Activated T-cell treated with anti-CD3 and anti-CD28 coated beads, Interleukin-2, amount 50 U/mL, for 24 hours (primary cell): Measurements from ENCODE around the gene TRIP10.
"Not testable (repeated sequence)": the region's sequence is repeated elsewhere in the genome, so short reads cannot be mapped to it uniquely, and the experiment has no call there.

ENCODE experiments used
- DNase-seq: peaks from one replicate; pipeline ENCODE4 v3.0.0-alpha.2; 2020
- H3K27ac Mint-ChIP-seq: 2 replicates; pipeline ENCODE4 v1.8.0; 2020; ENCODE audit warnings: mild to moderate bottlenecking, mixed read lengths
- H3K27me3 Mint-ChIP-seq: 2 replicates; pipeline ENCODE4 v1.8.0; 2020; ENCODE audit warnings: mixed read lengths
- H3K36me3 Mint-ChIP-seq: 2 replicates; pipeline ENCODE4 v1.8.0; 2020; ENCODE audit warnings: low read depth, mixed read lengths
- H3K4me1 Mint-ChIP-seq: 2 replicates; pipeline ENCODE4 v1.8.0; 2020; ENCODE audit warnings: low read depth, mixed read lengths
- H3K4me3 Mint-ChIP-seq: 2 replicates; pipeline ENCODE4 v1.8.0; 2020; ENCODE audit warnings: mild to moderate bottlenecking, moderate library complexity, mixed read lengths
- H3K9me3 Mint-ChIP-seq: 2 replicates; pipeline ENCODE4 v1.8.0; 2020; ENCODE audit warnings: mixed read lengths

The TRIP10 gene

GRCh38 chr19:6738787-6739389 is 592 bp upstream of the TRIP10 start:
- no peak for DNase-seq
- Mint-ChIP-seq H3K27me3 (no peaks in the 10 kb centered on the region), H3K36me3 (peaks cover 53% of the 10 kb centered on the region), H3K27ac (peak overlapping the region; percentile 96), H3K9me3 (no peaks in the 10 kb centered on the region), H3K4me3 (peak overlapping the region; percentile 97), H3K4me1 (peaks cover 42% of the 10 kb centered on the region)

- H3K36me3 Mint-ChIP-seq = peaks cover 57% of the 10 kb centered on the region
- no peaks in the 10 kb centered on the region for H3K27me3 Mint-ChIP-seq
- DNase-seq = no peak
- H3K27ac Mint-ChIP-seq = peak overlapping the region; percentile 63
- H3K4me3 Mint-ChIP-seq = peak overlapping the region; percentile 87
- H3K9me3 Mint-ChIP-seq = no peaks in the 10 kb centered on the region
- H3K4me1 Mint-ChIP-seq = peaks cover 42% of the 10 kb centered on the region
Measured at GRCh38 chr19:6739883-6740588, 556 bp downstream of the TRIP10 start.

GRCh38 chr19:6740589-6741343 is 1.3 kb downstream of the TRIP10 start:
- Mint-ChIP-seq H3K4me1 (peaks cover 36% of the 10 kb centered on the region), H3K36me3 (peaks cover 63% of the 10 kb centered on the region), H3K4me3 (peak overlapping the region; percentile 87), H3K27me3 (no peaks in the 10 kb centered on the region), H3K9me3 (no peaks in the 10 kb centered on the region), H3K27ac (peak overlapping the region; percentile 64)
- peak; percentile 52 for DNase-seq

- no peak for DNase-seq
- peaks cover 70% of the 10 kb centered on the region for H3K36me3 Mint-ChIP-seq
- H3K27ac Mint-ChIP-seq = no peak overlapping the region
- H3K9me3 Mint-ChIP-seq = no peaks in the 10 kb centered on the region
- no peaks in the 10 kb centered on the region for H3K27me3 Mint-ChIP-seq
- no peak overlapping the region for H3K4me3 Mint-ChIP-seq
- H3K4me1 Mint-ChIP-seq = peaks cover 24% of the 10 kb centered on the region
Measured at GRCh38 chr19:6743066-6743465, 3.6 kb downstream of the TRIP10 start.

GRCh38 chr19:6743714-6744380 is 4.4 kb downstream of the TRIP10 start:
- peak overlapping the region; percentile 54 for H3K27ac Mint-ChIP-seq
- DNase-seq = no peak
- H3K4me1 Mint-ChIP-seq = peaks cover 16% of the 10 kb centered on the region
- H3K36me3 Mint-ChIP-seq = peaks cover 77% of the 10 kb centered on the region
- H3K27me3 Mint-ChIP-seq = no peaks in the 10 kb centered on the region
- no peaks in the 10 kb centered on the region for H3K9me3 Mint-ChIP-seq
- no peak overlapping the region for H3K4me3 Mint-ChIP-seq

GRCh38 chr19:6744381-6745301 is 5.2 kb downstream of the TRIP10 start:
- peak overlapping the region; percentile 54 for H3K27ac Mint-ChIP-seq

GRCh38 chr19:6745965-6746364 is 6.5 kb downstream of the TRIP10 start:
- Mint-ChIP-seq H3K27ac (no peak overlapping the region), H3K9me3 (no peaks in the 10 kb centered on the region), H3K4me1 (peaks cover 9% of the 10 kb centered on the region), H3K4me3 (no peak overlapping the region), H3K27me3 (no peaks in the 10 kb centered on the region), H3K36me3 (peaks cover 89% of the 10 kb centered on the region)
- DNase-seq = no peak

More at GRCh38 chr19:6744381-6745301, 5.2 kb downstream of the TRIP10 start:
- no peaks in the 10 kb centered on the region for H3K9me3 Mint-ChIP-seq
- peaks cover 84% of the 10 kb centered on the region for H3K36me3 Mint-ChIP-seq
- H3K4me3 Mint-ChIP-seq = no peak overlapping the region
- peaks cover 11% of the 10 kb centered on the region for H3K4me1 Mint-ChIP-seq
- DNase-seq = no peak
- no peaks in the 10 kb centered on the region for H3K27me3 Mint-ChIP-seq

- not testable (repeated sequence) for H3K9me3 Mint-ChIP-seq, H3K4me3 Mint-ChIP-seq, H3K27ac Mint-ChIP-seq, DNase-seq, H3K4me1 Mint-ChIP-seq, H3K27me3 Mint-ChIP-seq
- H3K36me3 Mint-ChIP-seq = peaks cover 89% of the 10 kb centered on the region
Measured at GRCh38 chr19:6748543-6748942, 9.1 kb downstream of the TRIP10 start.

- Mint-ChIP-seq H3K4me1 (peaks cover 12% of the 10 kb centered on the region), H3K36me3 (peaks cover 88% of the 10 kb centered on the region), H3K27ac (no peak overlapping the region), H3K4me3 (no peak overlapping the region), H3K27me3 (no peaks in the 10 kb centered on the region), H3K9me3 (no peaks in the 10 kb centered on the region)
- no peak for DNase-seq
Measured at GRCh38 chr19:6750062-6750461, 10.6 kb downstream of the TRIP10 start.

- H3K27me3 Mint-ChIP-seq = no peaks in the 10 kb centered on the region
- no peaks in the 10 kb centered on the region for H3K9me3 Mint-ChIP-seq
- H3K4me3 Mint-ChIP-seq = no peak overlapping the region
- DNase-seq = no peak
- H3K4me1 Mint-ChIP-seq = peaks cover 12% of the 10 kb centered on the region
- no peak overlapping the region for H3K27ac Mint-ChIP-seq
- peaks cover 84% of the 10 kb centered on the region for H3K36me3 Mint-ChIP-seq
Measured at GRCh38 chr19:6751189-6751588, 11.7 kb downstream of the TRIP10 start.

GRCh38 chr19:6752256-6753177 is 13.0 kb downstream of the TRIP10 start:
- no peak for DNase-seq
- H3K27ac Mint-ChIP-seq = peak overlapping the region; percentile 44
- H3K9me3 Mint-ChIP-seq = no peaks in the 10 kb centered on the region
- peaks cover 15% of the 10 kb centered on the region for H3K4me1 Mint-ChIP-seq
- H3K4me3 Mint-ChIP-seq = peak overlapping the region; percentile 72
- H3K36me3 Mint-ChIP-seq = peaks cover 76% of the 10 kb centered on the region
- no peaks in the 10 kb centered on the region for H3K27me3 Mint-ChIP-seq

- H3K36me3 Mint-ChIP-seq = peaks cover 73% of the 10 kb centered on the region
- no peaks in the 10 kb centered on the region for H3K27me3 Mint-ChIP-seq
- H3K27ac Mint-ChIP-seq = peak overlapping the region; percentile 91
- peaks cover 17% of the 10 kb centered on the region for H3K4me1 Mint-ChIP-seq
- H3K9me3 Mint-ChIP-seq = no peaks in the 10 kb centered on the region
- peak; percentile 92 for DNase-seq
- H3K4me3 Mint-ChIP-seq = peak overlapping the region; percentile 72
Measured at GRCh38 chr19:6753178-6754031, 13.9 kb downstream of the TRIP10 start.
